Stomach smooth muscle (tissue), 2 donors: Measurements from ENCODE around the gene TM7SF3.

Source experiments
- H3K27ac ChIP-seq: one replicate; pipeline ENCODE4 v1.7.0; 2013; ENCODE audit warnings: mild to moderate bottlenecking, low read length, inconsistent platforms
- H3K27me3 ChIP-seq, 2 donors: one replicate each; pipeline ENCODE4 v1.7.0; 2013; ENCODE audit warnings: low read length in 2 of 2; ENCODE audit not compliant: insufficient read depth in 2 of 2, control insufficient read depth in 1 of 2
- H3K36me3 ChIP-seq, 2 donors: one replicate each; pipeline ENCODE4 v1.7.0; 2013; ENCODE audit warnings: low read length in 2 of 2; ENCODE audit not compliant: control insufficient read depth in 2 of 2, insufficient read depth in 2 of 2
- H3K4me1 ChIP-seq: one replicate; pipeline ENCODE4 v1.7.0; 2013; ENCODE audit warnings: low read length; ENCODE audit not compliant: control insufficient read depth, insufficient read depth
- H3K4me3 ChIP-seq, 2 donors: one replicate each; pipeline ENCODE4 v1.7.0; 2013; ENCODE audit warnings: low read length in 2 of 2
- H3K9ac ChIP-seq, 2 donors: one replicate each; pipeline ENCODE4 v1.7.0; 2013; ENCODE audit warnings: low read length in 2 of 2, mild to moderate bottlenecking in 1 of 2
- H3K9me3 ChIP-seq, 2 donors: one replicate each; pipeline ENCODE4 v1.7.0; 2013; ENCODE audit warnings: low read length in 2 of 2; ENCODE audit not compliant: control insufficient read depth in 2 of 2
- donor health status: healthy.
- donor health status: Pancreatic carcinoma.

TM7SF3 gene

GRCh38 chr12:26941215-26941594, 73.0 kb downstream of the TM7SF3 start:
- H3K4me1 ChIP-seq, result peaks cover 5% of the 10 kb centered on the region
- H3K36me3 ChIP-seq, result no peaks in the 10 kb centered on the region
- H3K27me3 ChIP-seq, result no peaks in the 10 kb centered on the region
- H3K27ac ChIP-seq, result no peak overlapping the region
- no peaks in the 10 kb centered on the region for H3K9me3 ChIP-seq
- H3K4me3 ChIP-seq, result no peak overlapping the region
- H3K9ac ChIP-seq, result no peak overlapping the region

- Histone ChIP-seq H3K27ac (no peak overlapping the region), H3K36me3 (no peaks in the 10 kb centered on the region), H3K27me3 (no peaks in the 10 kb centered on the region), H3K9me3 (no peaks in the 10 kb centered on the region), H3K9ac (no peak overlapping the region), H3K4me3 (no peak overlapping the region), H3K4me1 (peaks cover 5% of the 10 kb centered on the region)
These were observed 73.5 kb downstream of the TM7SF3 start for GRCh38 chr12:26940516-26941214.

- H3K9ac ChIP-seq, result no peak overlapping the region
- peaks cover 5% of the 10 kb centered on the region for H3K4me1 ChIP-seq
- peak overlapping the region; percentile 89 for H3K4me3 ChIP-seq
- no peaks in the 10 kb centered on the region for H3K27me3 ChIP-seq
- H3K36me3 ChIP-seq, result no peaks in the 10 kb centered on the region
- H3K9me3 ChIP-seq, result no peaks in the 10 kb centered on the region
- no peak overlapping the region for H3K27ac ChIP-seq
These were observed 74.2 kb downstream of the TM7SF3 start for GRCh38 chr12:26939953-26940352.

GRCh38 chr12:26939192-26939832, 74.9 kb downstream of the TM7SF3 start:
- peaks cover 5% of the 10 kb centered on the region for H3K4me1 ChIP-seq

GRCh38 chr12:26938701-26939062, 75.5 kb downstream of the TM7SF3 start:
- Histone ChIP-seq H3K27me3 (no peaks in the 10 kb centered on the region), H3K4me3 (peak overlapping the region; percentile 89), H3K4me1 (peaks cover 5% of the 10 kb centered on the region), H3K9me3 (no peaks in the 10 kb centered on the region), H3K9ac (peak overlapping the region; percentile 83 to 97), H3K36me3 (no peaks in the 10 kb centered on the region), H3K27ac (peak overlapping the region; percentile 88)

More at GRCh38 chr12:26939192-26939832, 74.9 kb downstream of the TM7SF3 start:
- peak overlapping the region; percentile 88 for H3K27ac ChIP-seq
- H3K27me3 ChIP-seq, result no peaks in the 10 kb centered on the region
- H3K36me3 ChIP-seq, result no peaks in the 10 kb centered on the region
- peak overlapping the region; percentile 89 for H3K4me3 ChIP-seq
- no peaks in the 10 kb centered on the region for H3K9me3 ChIP-seq
- H3K9ac ChIP-seq, result peak overlapping the region; percentile 83 to 97

- Histone ChIP-seq H3K4me1 (peaks cover 5% of the 10 kb centered on the region), H3K27ac (peak within 1 kb of the TSS; percentile 88), H3K9me3 (no peaks in the 10 kb centered on the region), H3K9ac (peak within 1 kb of the TSS; percentile 83 to 97), H3K36me3 (no peaks in the 10 kb centered on the region), H3K4me3 (peak within 1 kb of the TSS; percentile 89), H3K27me3 (no peaks in the 10 kb centered on the region)
These were observed 76.1 kb downstream of the TM7SF3 start, which contains the start of the genes FGFR1OP2 and INTS13 for GRCh38 chr12:26937863-26938700. TSS of gene FGFR1OP2 (plus strand) at chr12:26938470. CDS start at chr12:26954159, 15,689 bp downstream. TSS of gene INTS13 (minus strand) at chr12:26937981. CDS start at chr12:26936803, 1,178 bp downstream.

GRCh38 chr12:26937443-26937862, 76.7 kb downstream of the TM7SF3 start:
- Histone ChIP-seq H3K9me3 (no peaks in the 10 kb centered on the region), H3K9ac (peak overlapping the region; percentile 83 to 97), H3K36me3 (no peaks in the 10 kb centered on the region), H3K4me3 (peak overlapping the region; percentile 89), H3K4me1 (peaks cover 5% of the 10 kb centered on the region), H3K27ac (peak overlapping the region; percentile 88), H3K27me3 (no peaks in the 10 kb centered on the region)

GRCh38 chr12:26936559-26937442, 77.4 kb downstream of the TM7SF3 start:
- Histone ChIP-seq H3K9ac (peak overlapping the region; percentile 83 to 97), H3K9me3 (no peaks in the 10 kb centered on the region), H3K27ac (peak overlapping the region; percentile 88), H3K27me3 (no peaks in the 10 kb centered on the region), H3K4me3 (peak overlapping the region; percentile 89), H3K36me3 (no peaks in the 10 kb centered on the region), H3K4me1 (peaks cover 5% of the 10 kb centered on the region)

GRCh38 chr12:26935636-26936378, 78.4 kb downstream of the TM7SF3 start:
- Histone ChIP-seq H3K9me3 (no peaks in the 10 kb centered on the region), H3K9ac (no peak overlapping the region), H3K4me1 (peaks cover 5% of the 10 kb centered on the region), H3K36me3 (no peaks in the 10 kb centered on the region), H3K27ac (no peak overlapping the region), H3K27me3 (no peaks in the 10 kb centered on the region), H3K4me3 (no peak overlapping the region)
